T-helper 1 cell treated with Interleukin-12 subunit alpha and Interleukin-12 subunit beta and Interleukin-4 antibody, amounts not matched to agents 30 μg/mL and 1 μg/mL, for 36 hours (primary cell): Measurements from ENCODE around the gene DST.
"Not testable (repeated sequence)": the region's sequence is repeated elsewhere in the genome, so short reads cannot be mapped to it uniquely, and the experiment has no call there.

Source experiments
- H3K27ac Mint-ChIP-seq: one replicate; pipeline ENCODE4 v1.8.0; 2021; ENCODE audit warnings: mild to moderate bottlenecking, mixed read lengths
- H3K27me3 Mint-ChIP-seq: one replicate; pipeline ENCODE4 v1.8.0; 2021; ENCODE audit warnings: low read depth, mixed read lengths
- H3K36me3 Mint-ChIP-seq: one replicate; pipeline ENCODE4 v1.8.0; 2021; ENCODE audit warnings: low read depth, mixed read lengths
- H3K4me1 Mint-ChIP-seq: one replicate; pipeline ENCODE4 v1.8.0; 2021; ENCODE audit warnings: low read depth, mixed read lengths
- H3K4me3 Mint-ChIP-seq: one replicate; pipeline ENCODE4 v1.8.0; 2021; ENCODE audit warnings: mild to moderate bottlenecking, moderate library complexity, mixed read lengths
- H3K9me3 Mint-ChIP-seq: one replicate; pipeline ENCODE4 v1.8.0; 2021; ENCODE audit warnings: mixed read lengths

The DST gene

DNA sequence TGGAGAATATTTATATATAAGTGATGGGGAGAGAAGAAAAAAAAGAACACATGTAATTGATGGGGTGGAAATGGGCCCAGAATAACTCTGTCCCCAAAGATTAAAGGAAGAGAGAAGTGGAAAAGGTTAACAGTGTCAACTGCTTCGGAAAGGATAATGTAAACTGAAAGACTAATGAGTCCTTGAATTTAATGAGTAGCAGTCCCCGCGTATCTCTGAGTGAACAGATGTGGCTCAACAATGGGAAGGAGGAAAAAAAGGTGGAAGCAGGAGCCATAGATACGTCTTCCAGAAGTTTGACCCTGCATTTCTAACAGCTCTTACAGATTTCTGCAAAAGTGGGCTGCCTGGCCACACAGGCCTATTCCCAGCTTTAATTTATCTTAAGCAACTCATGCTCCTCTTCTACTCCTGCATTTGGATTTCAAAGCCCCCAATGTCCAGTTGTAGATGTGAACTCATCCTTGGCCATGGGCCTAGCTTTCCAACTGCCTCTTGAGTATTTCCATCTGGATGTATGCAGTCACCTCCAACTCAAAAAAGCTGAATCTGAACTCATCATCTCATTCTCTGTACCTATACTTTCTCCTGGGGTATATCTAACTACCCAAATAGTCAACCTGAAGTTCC, 61.3 kb downstream of the DST start:
- Mint-ChIP-seq H3K9me3 (no peaks in the 10 kb centered on the region), H3K4me3 (no peak overlapping the region), H3K4me1 (no peaks in the 10 kb centered on the region), H3K27me3 (no peaks in the 10 kb centered on the region), H3K27ac (no peak overlapping the region), H3K36me3 (no peaks in the 10 kb centered on the region)

GRCh38 chr6:56580271-56580670, 62.4 kb downstream of the DST start:
- Mint-ChIP-seq H3K27me3 (peaks cover 3% of the 10 kb centered on the region), H3K4me3 (no peak overlapping the region), H3K36me3 (no peaks in the 10 kb centered on the region), H3K27ac (no peak overlapping the region), H3K9me3 (no peaks in the 10 kb centered on the region), H3K4me1 (no peaks in the 10 kb centered on the region)

- H3K27ac Mint-ChIP-seq = no peak overlapping the region
- no peaks in the 10 kb centered on the region for H3K36me3 Mint-ChIP-seq
- H3K4me3 Mint-ChIP-seq = no peak overlapping the region
- peaks cover 3% of the 10 kb centered on the region for H3K27me3 Mint-ChIP-seq
- H3K9me3 Mint-ChIP-seq = no peaks in the 10 kb centered on the region
- H3K4me1 Mint-ChIP-seq = no peaks in the 10 kb centered on the region
These were observed 63.4 kb downstream of the DST start for GRCh38 chr6:56579155-56579851.

DNA sequence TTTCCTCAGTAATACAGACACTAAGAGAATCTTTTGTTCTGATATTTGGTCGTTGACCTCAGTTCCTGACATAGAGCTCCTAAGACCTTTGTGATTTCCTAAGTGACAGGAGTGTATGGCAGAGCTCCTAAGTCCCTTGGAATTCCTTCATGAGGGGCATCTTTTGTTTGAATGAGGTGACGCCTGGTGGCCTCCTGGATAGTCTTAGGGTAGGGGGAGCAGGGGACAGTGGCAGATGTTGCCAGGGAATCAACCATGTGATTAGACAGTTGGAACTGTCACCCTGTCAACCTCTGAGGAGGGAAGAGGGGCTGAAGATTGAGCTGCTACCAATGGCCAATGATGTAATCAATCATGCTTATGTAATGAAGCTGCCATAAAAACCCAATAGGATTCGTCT, 67.0 kb downstream of the DST start:
- Mint-ChIP-seq H3K27ac (no peak overlapping the region), H3K27me3 (peaks cover 7% of the 10 kb centered on the region), H3K4me3 (no peak overlapping the region), H3K9me3 (no peaks in the 10 kb centered on the region), H3K4me1 (no peaks in the 10 kb centered on the region), H3K36me3 (no peaks in the 10 kb centered on the region)

DNA sequence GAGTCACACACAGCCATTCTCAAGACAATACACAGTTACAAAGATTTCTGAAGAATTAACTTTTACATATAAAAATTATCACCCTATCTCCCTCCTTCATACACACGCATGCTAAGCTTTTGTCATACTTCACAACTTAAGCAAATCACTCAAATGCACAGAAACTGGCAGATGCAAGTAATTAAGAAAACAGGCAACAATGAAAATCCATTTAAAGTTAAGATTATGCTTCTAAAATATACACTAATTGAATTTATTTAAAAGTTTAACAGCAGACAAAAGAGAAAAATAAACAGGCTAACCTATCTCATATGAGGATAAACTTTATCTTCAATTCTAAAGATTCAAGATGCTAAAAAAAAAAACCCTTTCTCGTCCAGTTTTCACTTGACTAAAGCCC, 68.4 kb downstream of the DST start:
- Mint-ChIP-seq H3K36me3 (no peaks in the 10 kb centered on the region), H3K27me3 (peaks cover 7% of the 10 kb centered on the region), H3K9me3 (no peaks in the 10 kb centered on the region), H3K4me1 (no peaks in the 10 kb centered on the region), H3K27ac (no peak overlapping the region), H3K4me3 (no peak overlapping the region)

- Mint-ChIP-seq H3K36me3 (no peaks in the 10 kb centered on the region), H3K9me3 (no peaks in the 10 kb centered on the region), H3K4me3 (no peak overlapping the region), H3K27me3 (peaks cover 7% of the 10 kb centered on the region), H3K27ac (no peak overlapping the region), H3K4me1 (no peaks in the 10 kb centered on the region)
These were observed 69.1 kb downstream of the DST start for GRCh38 chr6:56573624-56574023.

DNA sequence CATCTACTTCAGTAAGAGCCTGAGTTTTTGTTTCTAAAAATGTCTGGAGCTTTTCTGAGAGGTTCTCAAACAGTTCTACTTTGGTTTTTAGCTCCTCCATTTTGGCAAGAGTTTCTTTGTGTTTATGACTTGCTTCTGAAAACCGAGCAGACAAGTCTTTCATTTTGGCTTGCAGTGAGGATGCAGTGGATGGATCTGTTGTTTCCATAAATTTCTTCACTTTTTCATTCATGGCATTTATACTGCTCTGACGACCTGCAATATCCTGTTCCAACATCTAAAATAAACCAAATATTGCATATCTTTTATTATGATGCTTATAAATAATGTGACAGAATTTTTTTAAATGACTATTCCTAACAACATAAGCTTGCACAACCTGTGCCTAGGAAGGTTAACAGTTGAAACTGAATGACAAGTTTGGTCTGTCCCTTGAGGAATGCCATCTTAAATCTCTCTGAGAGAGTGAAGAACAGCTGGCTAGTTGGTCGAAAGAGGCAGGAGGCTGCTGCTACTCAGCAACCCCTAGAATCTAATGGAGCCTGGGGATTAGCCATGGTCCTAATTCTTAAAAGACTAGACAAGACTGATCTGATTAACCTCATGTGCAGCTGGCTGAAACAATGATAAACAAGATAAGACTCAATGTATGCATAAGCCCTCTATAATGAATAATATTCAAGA, 69.8 kb downstream of the DST start:
- Mint-ChIP-seq H3K4me3 (no peak overlapping the region), H3K27me3 (peaks cover 7% of the 10 kb centered on the region), H3K36me3 (no peaks in the 10 kb centered on the region), H3K9me3 (no peaks in the 10 kb centered on the region), H3K4me1 (no peaks in the 10 kb centered on the region), H3K27ac (no peak overlapping the region)

GRCh38 chr6:56571605-56572004, 71.1 kb downstream of the DST start:
- Mint-ChIP-seq H3K36me3 (no peaks in the 10 kb centered on the region), H3K27ac (no peak overlapping the region), H3K4me3 (no peak overlapping the region), H3K9me3 (no peaks in the 10 kb centered on the region), H3K27me3 (peaks cover 7% of the 10 kb centered on the region), H3K4me1 (no peaks in the 10 kb centered on the region)

- Mint-ChIP-seq H3K27ac (no peak overlapping the region), H3K9me3 (no peaks in the 10 kb centered on the region), H3K4me3 (no peak overlapping the region), H3K4me1 (no peaks in the 10 kb centered on the region), H3K36me3 (no peaks in the 10 kb centered on the region), H3K27me3 (peaks cover 5% of the 10 kb centered on the region)
These were observed 72.0 kb downstream of the DST start for GRCh38 chr6:56570413-56571359.

DNA sequence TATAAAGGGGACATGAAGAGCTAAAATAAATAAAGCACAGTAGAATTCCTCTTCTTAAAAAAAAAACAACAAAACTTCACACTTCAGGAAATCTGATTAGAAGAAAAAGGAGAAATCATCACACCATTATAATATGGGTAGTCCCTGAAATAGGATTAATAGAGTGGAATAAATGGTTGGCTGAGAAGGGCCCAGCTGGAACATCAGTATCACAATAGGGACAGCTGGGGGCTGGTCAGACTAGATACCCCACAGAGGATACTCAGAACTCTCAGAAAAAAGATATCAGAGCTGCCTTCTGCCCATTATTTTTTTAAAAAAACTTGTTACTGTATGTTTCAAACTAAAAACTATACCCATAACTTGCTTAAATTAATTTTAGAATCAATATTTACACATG, 75.2 kb downstream of the DST start:
- H3K9me3 Mint-ChIP-seq = no peaks in the 10 kb centered on the region
- H3K27ac Mint-ChIP-seq = no peak overlapping the region
- H3K27me3 Mint-ChIP-seq = no peaks in the 10 kb centered on the region
- no peak overlapping the region for H3K4me3 Mint-ChIP-seq
- H3K36me3 Mint-ChIP-seq = no peaks in the 10 kb centered on the region
- no peaks in the 10 kb centered on the region for H3K4me1 Mint-ChIP-seq

DNA sequence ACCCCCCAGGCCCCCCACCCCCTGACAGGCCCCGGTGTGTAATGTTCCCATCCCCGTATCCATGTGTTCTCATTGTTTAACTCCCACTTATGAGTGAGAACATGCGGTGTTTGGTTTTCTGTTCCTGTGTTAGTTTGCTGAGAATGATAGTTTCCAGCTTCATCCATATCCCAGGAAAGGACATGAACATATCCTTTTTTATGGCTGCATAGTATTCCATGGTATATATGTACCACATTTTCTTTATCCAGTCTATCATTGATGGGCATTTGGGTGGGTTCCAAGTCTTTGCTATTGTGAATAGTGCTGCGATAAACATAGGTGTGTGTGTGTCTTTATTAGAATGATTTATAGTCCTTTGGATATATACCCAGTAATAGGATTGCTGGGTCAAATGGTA, 80.0 kb downstream of the DST start:
- not testable (repeated sequence) for H3K27me3 Mint-ChIP-seq, H3K4me1 Mint-ChIP-seq

GRCh38 chr6:56556751-56557540, 85.7 kb downstream of the DST start:
- Mint-ChIP-seq H3K27ac (no peak overlapping the region), H3K4me1 (no peaks in the 10 kb centered on the region), H3K4me3 (no peak overlapping the region), H3K27me3 (no peaks in the 10 kb centered on the region), H3K36me3 (no peaks in the 10 kb centered on the region), H3K9me3 (no peaks in the 10 kb centered on the region)

More for the DNA sequence above, 80.0 kb downstream of the DST start:
- H3K4me3 Mint-ChIP-seq, H3K27ac Mint-ChIP-seq, H3K9me3 Mint-ChIP-seq, H3K36me3 Mint-ChIP-seq: not testable (repeated sequence)

- H3K9me3 Mint-ChIP-seq = no peaks in the 10 kb centered on the region
- no peaks in the 10 kb centered on the region for H3K36me3 Mint-ChIP-seq
- H3K27ac Mint-ChIP-seq = no peak overlapping the region
- H3K27me3 Mint-ChIP-seq = no peaks in the 10 kb centered on the region
- H3K4me3 Mint-ChIP-seq = no peak overlapping the region
- H3K4me1 Mint-ChIP-seq = peaks cover under 1% of the 10 kb centered on the region
These were observed 87.2 kb downstream of the DST start for GRCh38 chr6:56555438-56555872.
